Panc1 (cell line): Measurements from ENCODE around the gene PTK7. TPM values are rescaled to one million over a fixed set of nuclear protein-coding genes. Genes with fewer than 3 reads are reported as not detected.

Experiments used
- ATAC-seq: fragments of 200-7000 bp; cut with Tn5 transposase; 2 replicates; pipeline ENCODE4 v1.9.1; 2020; ENCODE audit warnings: mild to moderate bottlenecking, moderate library complexity
- BruUV-seq: library from RNA; stranded (reverse); fragments of 400-500 nt; replicated peaks from 2 replicates; lab custom pipeline; 2021; lab: Mats Ljungman, UMichigan
- CTCF ChIA-PET: fragments of 300-600 bp; sonication (Branson Sonifier 250); formaldehyde crosslinking; loops from one replicate; lab custom pipeline; 2022; ENCODE audit warnings: antibody characterized with exemption; lab: Charles Lee
- POLR2A ChIA-PET: fragments of 300-600 bp; sonication (Branson Sonifier 250); formaldehyde crosslinking; loops from one replicate; lab custom pipeline; 2022; ENCODE audit warnings: antibody characterized with exemption; lab: Charles Lee
- DNase-seq: peaks from one replicate; pipeline ENCODE4 v3.0.0-alpha.2; 2010; ENCODE audit warnings: low read depth, low spot score
- H3K27ac ChIP-seq: 2 replicates; pipeline ENCODE4 v1.5.1; 2011; ENCODE audit warnings: mild to moderate bottlenecking, low read length, inconsistent platforms
- H3K27me3 ChIP-seq: fragments of 200-500 bp; sonication (Bioruptor generic); 2 replicates; pipeline ENCODE4 v1.6.0; 2014; ENCODE audit warnings: low read length, inconsistent platforms; ENCODE audit not compliant: control insufficient read depth, insufficient read depth
- H3K36me3 ChIP-seq: fragments of 200-500 bp; sonication (Bioruptor generic); 2 replicates; pipeline ENCODE4 v1.5.1; 2014; ENCODE audit warnings: inconsistent platforms, mild to moderate bottlenecking, low read length, moderate library complexity; ENCODE audit not compliant: control insufficient read depth, insufficient read depth
- H3K4me1 ChIP-seq: 2 replicates; pipeline ENCODE4 v1.5.1; 2011; ENCODE audit warnings: inconsistent platforms, mild to moderate bottlenecking, low read length, moderate library complexity; ENCODE audit not compliant: control insufficient read depth, insufficient read depth
- H3K4me3 ChIP-seq, 2 experiments: 2 replicates each; pipeline ENCODE4 v1.5.1; 2011 to 2012; ENCODE audit warnings: low read depth in 2 of 2, low read length in 2 of 2, mild to moderate bottlenecking in 2 of 2, inconsistent platforms in 1 of 2, moderate library complexity in 1 of 2
- H3K9me3 ChIP-seq: fragments of 200-500 bp; sonication (Bioruptor generic); 2 replicates; pipeline ENCODE4 v1.5.1; 2014; ENCODE audit warnings: low read depth, mild to moderate bottlenecking, inconsistent platforms, low read length, moderate library complexity; ENCODE audit not compliant: control insufficient read depth, insufficient read depth
- CTCF ChIP-seq: fragments of 450-650 bp; IDR thresholded peaks from 2 replicates; pipeline ENCODE4 v1.5.1; 2017; ENCODE audit warnings: mild to moderate bottlenecking
- POLR2AphosphoS5 ChIP-seq: IDR thresholded peaks from 2 replicates; pipeline ENCODE4 v1.6.1; 2012; ENCODE audit warnings: mild to moderate bottlenecking, low read depth, low read length, moderate library complexity
- REST ChIP-seq, 2 experiments: IDR thresholded peaks; 2 replicates each; pipeline ENCODE4 v1.6.1; 2011 to 2012; ENCODE audit warnings: low read depth in 2 of 2, control low read depth in 1 of 2, low read length in 1 of 2, mild to moderate bottlenecking in 1 of 2, moderate library complexity in 1 of 2; ENCODE audit not compliant: insufficient read depth in 1 of 2
- SIN3A ChIP-seq: IDR thresholded peaks from 2 replicates; pipeline ENCODE4 v1.6.1; 2012; ENCODE audit warnings: low read depth, mild to moderate bottlenecking, low read length, moderate library complexity, borderline replicate concordance; ENCODE audit not compliant: insufficient read depth
- TCF7L2 ChIP-seq: IDR thresholded peaks from 2 replicates; pipeline ENCODE4 v1.6.1; 2011; ENCODE audit warnings: mild to moderate bottlenecking, low read depth, low read length, inconsistent platforms
- in situ Hi-C: cut with HindIII; loops from 2 replicates; pipeline ENCODE4 v1.10.0; 2016; ENCODE audit warnings: low sequenced_read_pairs, low pct_unique_long_range_greater_than_20kb
- intact Hi-C: fragments of 100-400 bp; cut with micrococcal nuclease; formaldehyde crosslinking; loops from one replicate; pipeline ENCODE4 v1.10.0; 2022; ENCODE audit not compliant: unreplicated experiment
- total RNA-seq: library from RNA; stranded (reverse); gene quantifications from one replicate; pipeline ENCODE4 v1.2.1, GENCODE V29; 2021; ENCODE audit not compliant: unreplicated experiment

PTK7 gene
- total RNA-seq, 1 experiment from 2014 or later: 240 TPM

- H3K36me3 ChIP-seq: no peaks in the 10 kb centered on the region
- no peaks in the 10 kb centered on the region for H3K9me3 ChIP-seq
- ATAC-seq (no peak), DNase-seq (no peak)
- H3K27me3 ChIP-seq: no peaks in the 10 kb centered on the region
- H3K4me3 ChIP-seq: peak overlapping the region in 1 of 2 experiments; percentile 39; a peak in 1 of 4 replicates
- intact Hi-C loops (loop anchor here (5.0 kb wide), 1 partner anchor 41 kb away; no protein-coding TSS in a partner anchor), in situ Hi-C loops (no loop called here)
- CTCF ChIA-PET: interaction anchor here (0.6 to 0.8 kb wide), 2 partner anchors 35 to 52 kb away, joined by 3 to 6 read pairs; no protein-coding TSS in a partner anchor
- peak overlapping the region; percentile 97 for H3K27ac ChIP-seq
- TF ChIP-seq REST (IDR thresholded peaks at IDR 0.05; ENCODE audit: insufficient read depth in 1 of 2, low read depth in 2 of 2, low read length in 1 of 2) (no peak), TCF7L2 (no peak), SIN3A (no peak), POLR2AphosphoS5 (no peak), CTCF (no peak)
- BruUV-seq: no TSS peak
- H3K4me1 ChIP-seq: peaks cover 83% of the 10 kb centered on the region
- POLR2A ChIA-PET: no interaction called here
Measured at GRCh38 chr6:43091020-43091419, 14.9 kb downstream of the PTK7 start.

GRCh38 chr6:43091436-43091991 is 15.4 kb downstream of the PTK7 start:
- ATAC-seq (no peak), DNase-seq (no peak)
- H3K4me1 ChIP-seq: peaks cover 85% of the 10 kb centered on the region
- POLR2A ChIA-PET: no interaction called here
- CTCF ChIA-PET: interaction anchor here (0.8 kb wide), 1 partner anchor 34 kb away, joined by 3 read pairs; no protein-coding TSS in a partner anchor
- BruUV-seq: no TSS peak
- in situ Hi-C loops: no loop called here
- H3K4me3 ChIP-seq: no peak overlapping the region
- H3K9me3 ChIP-seq: no peaks in the 10 kb centered on the region
- H3K36me3 ChIP-seq: no peaks in the 10 kb centered on the region
- H3K27me3 ChIP-seq: no peaks in the 10 kb centered on the region
- peak overlapping the region; percentile 97 for H3K27ac ChIP-seq
- intact Hi-C loops: loop anchor here (5.0 kb wide), 1 partner anchor 41 kb away; no protein-coding TSS in a partner anchor
- no peak for TF ChIP-seq SIN3A
- TF ChIP-seq POLR2AphosphoS5: no peak
- TF ChIP-seq REST (IDR thresholded peaks at IDR 0.05; ENCODE audit: insufficient read depth in 1 of 2, low read depth in 2 of 2, low read length in 1 of 2): no peak
- no peak for TF ChIP-seq CTCF
- TF ChIP-seq TCF7L2: no peak
